Left kidney (tissue), 2 donors: ENCODE results near the gene PRPF19. TPM values are rescaled to one million over a fixed set of nuclear protein-coding genes. Genes with fewer than 3 reads are reported as not detected.

Experiments
- DNase-seq: peaks from one replicate; pipeline ENCODE4 v3.0.0-alpha.2; 2013
- polyA plus RNA-seq: library from polyadenylated mRNA; unstranded; fragments of 120-200 nt; gene quantifications from one replicate; pipeline ENCODE4 v1.2.1, GENCODE V29; 2013; ENCODE audit not compliant: insufficient read length

PRPF19 gene
- polyA plus RNA-seq, 1 donor = 127 TPM

DNA sequence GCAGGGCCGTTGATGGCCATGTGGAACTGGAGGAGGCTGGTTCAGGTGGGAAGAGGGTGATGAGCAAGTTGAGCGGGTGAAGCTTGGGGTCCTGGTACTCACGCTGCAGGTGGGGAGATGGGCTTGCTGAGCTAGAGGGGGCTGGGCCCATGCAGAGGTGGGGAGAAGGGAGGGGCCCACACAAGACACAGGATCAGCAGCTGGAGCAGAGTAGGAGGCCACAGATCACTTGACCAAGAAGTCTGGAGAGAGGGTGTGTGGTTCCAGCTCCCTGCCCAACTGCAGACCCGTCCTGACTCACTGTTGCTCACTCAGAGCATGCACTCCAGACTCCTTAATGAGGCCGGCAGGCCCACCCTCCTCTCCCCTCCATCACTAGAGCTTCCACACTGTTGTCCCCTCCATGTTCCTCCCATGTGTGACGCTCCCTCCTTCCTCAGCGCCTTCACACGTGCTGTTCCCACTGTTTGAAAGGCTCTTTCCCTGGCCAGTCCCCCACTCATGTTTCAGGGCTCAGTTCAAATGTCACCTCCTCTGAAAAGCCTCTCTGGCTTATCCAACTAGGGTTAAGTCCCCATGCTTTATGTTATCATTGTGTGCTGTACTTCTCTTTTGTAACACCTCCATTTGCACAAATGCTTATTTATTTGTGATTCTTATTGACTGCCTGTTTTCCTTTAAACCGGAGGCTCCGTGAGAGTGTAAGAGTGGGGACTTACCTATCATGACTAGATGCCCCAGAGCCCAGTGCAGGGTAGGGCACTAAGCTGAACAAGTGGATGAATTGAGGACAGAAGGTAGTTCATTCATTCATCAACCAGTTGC, 62.1 kb downstream of the PRPF19 start:
- no peak for DNase-seq

GRCh38 chr11:60842668-60843600, 63.5 kb downstream of the PRPF19 start:
- no peak for DNase-seq

- peak; percentile 96 for DNase-seq
Measured at GRCh38 chr11:60841797-60842667, 64.4 kb downstream of the PRPF19 start, which contains the start of gene CCDC86. TSS of gene CCDC86 (plus strand) at chr11:60842113. CDS start at chr11:60842125, 12 bp downstream.

Other genes starting within 250 kb of the PRPF19 start
- gene MS4A8, start 207.0 kb downstream of the PRPF19 start, polyA plus RNA-seq = 0.18 TPM
- not detected for gene MS4A18, start 181.9 kb downstream of the PRPF19 start, polyA plus RNA-seq
- gene MS4A15, start 149.7 kb downstream of the PRPF19 start, polyA plus RNA-seq = not detected
- gene MS4A10, start 121.3 kb downstream of the PRPF19 start, polyA plus RNA-seq = 0.38 TPM
- gene CCDC86, start 64.5 kb downstream of the PRPF19 start, polyA plus RNA-seq = 15.6 TPM
- 0.17 TPM for gene PTGDR2, start 50.6 kb downstream of the PRPF19 start, polyA plus RNA-seq
- 0.30 TPM for gene ZP1, start 39.0 kb downstream of the PRPF19 start, polyA plus RNA-seq
- gene TMEM109, start 7.6 kb upstream of the PRPF19 start, polyA plus RNA-seq = 76.0 TPM
- gene TMEM132A, start 17.9 kb upstream of the PRPF19 start, polyA plus RNA-seq = 58.7 TPM
- 15.7 TPM for gene SLC15A3, start 45.6 kb upstream of the PRPF19 start, polyA plus RNA-seq
- gene CD6, start 65.1 kb upstream of the PRPF19 start, polyA plus RNA-seq = 1.5 TPM
- gene CD5, start 195.9 kb upstream of the PRPF19 start, polyA plus RNA-seq = 0.08 TPM